Glutamatergic neuron (in vitro differentiated cells): ENCODE results near the gene SGCD. TPM values are rescaled to one million over a fixed set of nuclear protein-coding genes. Genes with fewer than 3 reads are reported as not detected.

ENCODE experiments used
- DNase-seq: peaks from one replicate; pipeline ENCODE4 v3.0.0; 2022
- H3K27ac Mint-ChIP-seq: one replicate; pipeline ENCODE4 v1.8.0; 2020; ENCODE audit warnings: mild to moderate bottlenecking, mixed read lengths, inconsistent platforms; ENCODE audit not compliant: unreplicated experiment
- H3K27me3 Mint-ChIP-seq: one replicate; pipeline ENCODE4 v1.8.0; 2020; ENCODE audit warnings: mild to moderate bottlenecking, moderate library complexity, mixed read lengths, inconsistent platforms; ENCODE audit not compliant: unreplicated experiment
- H3K36me3 Mint-ChIP-seq: one replicate; pipeline ENCODE4 v1.8.0; 2020; ENCODE audit warnings: mild to moderate bottlenecking, mixed read lengths, inconsistent platforms; ENCODE audit not compliant: unreplicated experiment
- H3K4me1 Mint-ChIP-seq: one replicate; pipeline ENCODE4 v1.8.0; 2020; ENCODE audit warnings: mild to moderate bottlenecking, low read depth, mixed read lengths, inconsistent platforms; ENCODE audit not compliant: unreplicated experiment
- H3K4me3 Mint-ChIP-seq: one replicate; pipeline ENCODE4 v1.8.0; 2020; ENCODE audit warnings: mild to moderate bottlenecking, mixed read lengths, inconsistent platforms; ENCODE audit not compliant: unreplicated experiment
- H3K9me3 Mint-ChIP-seq: one replicate; pipeline ENCODE4 v1.8.0; 2020; ENCODE audit warnings: mild to moderate bottlenecking, moderate library complexity, mixed read lengths, inconsistent platforms; ENCODE audit not compliant: unreplicated experiment
- CTCF ChIP-seq: fragments of 200-600 bp; sonication (generic); IDR thresholded peaks from one replicate; pipeline ENCODE4 v1.5.0; 2021; ENCODE audit not compliant: partially characterized antibody, unreplicated experiment
- total RNA-seq: library from RNA; stranded (reverse); fragmentation: NEBNext Ultra II Directional; extraction: Animal tissue kit (Norgen Biotek cat#: 25700); gene quantifications from one replicate; pipeline ENCODE4 v1.2.1, GENCODE V29; 2021; ENCODE audit not compliant: unreplicated experiment

SGCD gene
- total RNA-seq, 1 donor from 2014 or later = 0.20 TPM

DNA sequence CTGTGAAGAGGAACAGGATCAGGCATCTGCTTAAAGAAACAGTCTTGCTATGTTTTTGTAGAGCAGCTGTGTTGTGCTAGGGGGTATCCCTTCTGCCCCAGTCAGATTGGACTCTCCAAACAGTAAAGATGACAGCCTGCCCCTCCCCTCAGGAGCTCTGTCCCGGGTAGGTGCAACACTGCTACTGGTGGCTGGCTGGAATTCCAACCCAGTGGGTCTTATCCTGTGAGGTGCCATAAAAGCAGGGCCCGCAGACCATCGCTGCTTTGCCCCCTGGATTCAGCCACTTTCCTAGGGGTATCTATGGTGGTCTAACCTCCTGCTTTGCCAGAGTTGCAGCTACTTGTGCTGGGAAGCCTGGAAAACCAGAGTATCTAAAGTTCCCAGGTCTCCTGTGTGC lies 408.5 kb downstream of the SGCD start:
- Mint-ChIP-seq H3K9me3 (no peaks in the 10 kb centered on the region), H3K27me3 (no peaks in the 10 kb centered on the region), H3K27ac (no peak overlapping the region), H3K36me3 (no peaks in the 10 kb centered on the region), H3K4me1 (no peaks in the 10 kb centered on the region), H3K4me3 (no peak overlapping the region)
- no peak for TF ChIP-seq CTCF
- no peak for DNase-seq

GRCh38 chr5:156741516-156741915 lies 414.6 kb downstream of the SGCD start:
- no peaks in the 10 kb centered on the region for H3K4me1 Mint-ChIP-seq
- DNase-seq = no peak
- no peaks in the 10 kb centered on the region for H3K9me3 Mint-ChIP-seq
- no peaks in the 10 kb centered on the region for H3K27me3 Mint-ChIP-seq
- no peak for TF ChIP-seq CTCF
- H3K4me3 Mint-ChIP-seq = no peak overlapping the region
- H3K27ac Mint-ChIP-seq = no peak overlapping the region
- no peaks in the 10 kb centered on the region for H3K36me3 Mint-ChIP-seq

- DNase-seq = no peak
- Mint-ChIP-seq H3K27me3 (no peaks in the 10 kb centered on the region), H3K4me1 (no peaks in the 10 kb centered on the region), H3K36me3 (no peaks in the 10 kb centered on the region), H3K4me3 (no peak overlapping the region), H3K9me3 (no peaks in the 10 kb centered on the region), H3K27ac (no peak overlapping the region)
- TF ChIP-seq CTCF = no peak
These were observed 426.9 kb downstream of the SGCD start for GRCh38 chr5:156753846-156754245.

DNA sequence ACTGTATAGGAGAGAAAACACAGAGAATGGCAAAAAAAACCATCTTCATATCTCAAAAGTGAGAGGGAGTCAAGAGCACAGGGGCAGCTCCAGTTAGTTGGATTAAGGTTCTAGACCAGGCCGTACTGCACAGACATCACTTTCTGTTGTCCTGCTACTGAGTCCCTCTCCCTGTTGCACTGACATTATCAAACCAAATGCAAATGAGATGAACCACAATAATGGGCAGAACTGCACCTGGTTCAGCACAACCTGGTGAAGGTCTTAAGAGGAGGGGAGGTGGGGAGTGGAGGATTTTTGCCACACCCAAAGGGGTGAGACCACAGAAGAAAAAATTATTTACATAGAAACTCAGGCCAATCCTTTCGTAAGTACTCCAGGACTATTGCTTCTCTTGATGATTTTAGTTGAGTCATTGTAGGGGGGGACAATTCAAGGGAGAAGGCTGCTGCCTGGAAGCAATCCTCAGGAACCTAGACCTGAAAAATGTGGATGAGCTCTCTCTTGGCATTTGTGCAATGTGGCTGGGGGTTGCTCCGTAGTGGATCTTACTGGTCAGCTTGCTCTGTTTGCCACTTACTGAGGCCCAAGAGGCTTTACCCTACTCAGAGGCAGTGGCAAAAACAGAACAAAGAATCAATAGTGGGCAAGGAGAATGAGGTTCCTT lies 428.6 kb downstream of the SGCD start:
- Mint-ChIP-seq H3K27ac (no peak overlapping the region), H3K27me3 (no peaks in the 10 kb centered on the region), H3K4me3 (no peak overlapping the region), H3K4me1 (no peaks in the 10 kb centered on the region), H3K36me3 (no peaks in the 10 kb centered on the region), H3K9me3 (no peaks in the 10 kb centered on the region)
- no peak for DNase-seq
- TF ChIP-seq CTCF = no peak

GRCh38 chr5:156758011-156758791 lies 431.2 kb downstream of the SGCD start:
- H3K27ac Mint-ChIP-seq = no peak overlapping the region
- H3K27me3 Mint-ChIP-seq = no peaks in the 10 kb centered on the region
- H3K4me3 Mint-ChIP-seq = no peak overlapping the region
- H3K36me3 Mint-ChIP-seq = no peaks in the 10 kb centered on the region
- H3K4me1 Mint-ChIP-seq = no peaks in the 10 kb centered on the region
- TF ChIP-seq CTCF = no peak
- H3K9me3 Mint-ChIP-seq = no peaks in the 10 kb centered on the region
- no peak for DNase-seq
